SK-N-SH (cell line): ENCODE data around the gene MCC. TPM values are rescaled to one million over a fixed set of nuclear protein-coding genes. Genes with fewer than 3 reads are reported as not detected.

Experiments
- CTCF ChIA-PET: fragments of 300-600, 350-600 bp; formaldehyde crosslinking; extraction: SDS; loops from one replicate; lab custom pipeline; 2021; lab: Yijun Ruan, JAX
- POLR2A ChIA-PET: fragments of 350-600 bp; sonication (Branson Sonifier 250); formaldehyde crosslinking; extraction: SDS; loops from one replicate; lab custom pipeline; 2020; ENCODE audit warnings: antibody characterized with exemption, inconsistent platforms; lab: Yijun Ruan, JAX
- DNase-seq: peaks from one replicate; pipeline ENCODE4 v3.0.0; 2012
- H2AFZ ChIP-seq: fragments of 200-600 bp; sonication (generic); 2 replicates; pipeline ENCODE4 v1.8.1; 2016; ENCODE audit warnings: antibody characterized with exemption, mild to moderate bottlenecking, low read depth
- H3F3A ChIP-seq: fragments of 200-600 bp; sonication (generic); replicated peaks from 2 replicates; pipeline ENCODE3; 2016; ENCODE audit warnings: antibody characterized with exemption, mild to moderate bottlenecking; ENCODE audit not compliant: insufficient read depth
- H3K27ac ChIP-seq, 2 experiments: fragments of 200-500 bp in 1 of 2; fragments of 200-600 bp in 1 of 2; sonication (Bioruptor generic) in 1 of 2; sonication (generic), shearing (Covaris generic) in 1 of 2; 2 replicates each; pipeline versions ENCODE4 v1.5.1 to v1.6.1; 2014 to 2016; ENCODE audit warnings: low read depth in 2 of 2, inconsistent platforms in 1 of 2, low read length in 1 of 2, mild to moderate bottlenecking in 1 of 2, mixed read lengths in 1 of 2
- H3K27me3 ChIP-seq: fragments of 200-600 bp; sonication (generic), shearing (Covaris generic); 2 replicates; pipeline ENCODE4 v1.6.1; 2016; ENCODE audit warnings: mixed run types; ENCODE audit not compliant: insufficient read depth
- H3K36me3 ChIP-seq, 2 experiments: fragments of 200-500 bp in 1 of 2; fragments of 200-600 bp in 1 of 2; sonication (Bioruptor generic) in 1 of 2; sonication (generic) in 1 of 2; replicated peaks in 1 of 2; 2 replicates each; pipeline versions ENCODE3 to v1.5.1; 2014 to 2016; ENCODE audit warnings: low read length in 1 of 2, mild to moderate bottlenecking in 1 of 2; ENCODE audit not compliant: insufficient read depth in 2 of 2, control insufficient read depth in 1 of 2
- H3K4me1 ChIP-seq, 2 experiments: fragments of 200-500 bp in 1 of 2; fragments of 200-600 bp in 1 of 2; sonication (Bioruptor generic) in 1 of 2; sonication (generic), shearing (Covaris generic) in 1 of 2; 2 replicates each; pipeline versions ENCODE4 v1.5.1 to v1.6.1; 2014 to 2016; ENCODE audit warnings: low read depth in 1 of 2, low read length in 1 of 2, mixed run types in 1 of 2; ENCODE audit not compliant: insufficient read depth in 2 of 2, control insufficient read depth in 1 of 2
- H3K4me2 ChIP-seq: fragments of 200-600 bp; sonication (generic), shearing (Covaris generic); 2 replicates; pipeline ENCODE4 v1.6.1; 2017; ENCODE audit warnings: mixed run types
- H3K4me3 ChIP-seq, 2 experiments: fragments of 200-500 bp in 1 of 2; fragments of 200-600 bp in 1 of 2; sonication (Bioruptor generic) in 1 of 2; sonication (generic), shearing (Covaris generic) in 1 of 2; 2 replicates each; pipeline versions ENCODE4 v1.5.1 to v1.8.1; 2014 to 2016; ENCODE audit warnings: low read depth in 2 of 2, inconsistent platforms in 1 of 2, low read length in 1 of 2, mild to moderate bottlenecking in 1 of 2, mixed read lengths in 1 of 2, moderate library complexity in 1 of 2
- H3K79me2 ChIP-seq: fragments of 200-600 bp; sonication (generic); 2 replicates; pipeline ENCODE4 v1.8.1; 2017; ENCODE audit warnings: mild to moderate bottlenecking; ENCODE audit not compliant: insufficient read depth
- H3K9ac ChIP-seq: fragments of 200-600 bp; sonication (generic); 2 replicates; pipeline ENCODE4 v1.6.1; 2017; ENCODE audit warnings: mixed run types
- H3K9me2 ChIP-seq: fragments of 200-600 bp; sonication (generic); 2 replicates; pipeline ENCODE4 v1.6.1; 2017; ENCODE audit warnings: mixed run types
- H3K9me3 ChIP-seq: fragments of 200-600 bp; sonication (generic); 2 replicates; pipeline ENCODE4 v1.6.1; 2017; ENCODE audit warnings: mixed run types, mild to moderate bottlenecking, moderate library complexity
- H4K20me1 ChIP-seq: fragments of 200-600 bp; sonication (generic); 2 replicates; pipeline ENCODE4 v1.6.1; 2017; ENCODE audit warnings: mild to moderate bottlenecking, mixed run types; ENCODE audit not compliant: insufficient read depth
- ELF1 ChIP-seq: IDR thresholded peaks from 2 replicates; pipeline ENCODE4 v1.4.0; 2012
- EP300 ChIP-seq, 2 experiments: IDR thresholded peaks; 2 replicates each; pipeline versions ENCODE4 v1.4.0 to v1.6.1; 2012; ENCODE audit warnings: borderline replicate concordance in 1 of 2, low read depth in 1 of 2, low read length in 1 of 2
- EZH2phosphoT487 ChIP-seq: fragments of 200-600 bp; sonication (generic); IDR thresholded peaks from 2 replicates; pipeline ENCODE4 v1.6.1; 2017; ENCODE audit warnings: low read depth, mixed run types, mild to moderate bottlenecking, antibody characterized with exemption, moderate library complexity, borderline replicate concordance
- FOXJ3 ChIP-seq: sonication (generic); formaldehyde crosslinking; IDR thresholded peaks from 2 replicates; pipeline ENCODE4 v1.5.1; 2020; ENCODE audit warnings: mild to moderate bottlenecking, missing genetic modification reagents
- GATA2 ChIP-seq: sonication (generic); formaldehyde crosslinking; IDR thresholded peaks from 2 replicates; pipeline ENCODE4 v1.5.0; 2020; ENCODE audit warnings: mild to moderate bottlenecking, missing genetic modification reagents
- JUND ChIP-seq: IDR thresholded peaks from 2 replicates; pipeline ENCODE4 v1.4.0; 2012
- MEF2A ChIP-seq: IDR thresholded peaks from 2 replicates; pipeline ENCODE4 v1.4.0; 2012; ENCODE audit warnings: low read depth, borderline replicate concordance
- NFIC ChIP-seq: IDR thresholded peaks from 2 replicates; pipeline ENCODE4 v1.4.0; 2012; ENCODE audit warnings: borderline replicate concordance
- NRF1 ChIP-seq: IDR thresholded peaks from 2 replicates; pipeline ENCODE4 v1.6.1; 2012; ENCODE audit warnings: low read depth, mild to moderate bottlenecking, low read length
- POLR2AphosphoS5 ChIP-seq: IDR thresholded peaks from 2 replicates; pipeline ENCODE4 v1.6.1; 2012; ENCODE audit warnings: low read depth, low read length
- RAD21 ChIP-seq: IDR thresholded peaks from 2 replicates; pipeline ENCODE4 v1.6.1; 2012; ENCODE audit warnings: mild to moderate bottlenecking, low read length
- RCOR1 ChIP-seq: fragments of 150-350 bp; IDR thresholded peaks from 2 replicates; pipeline ENCODE4 v1.6.1; 2017; ENCODE audit warnings: antibody characterized with exemption, low read length
- RFX5 ChIP-seq: IDR thresholded peaks from 2 replicates; pipeline ENCODE4 v1.6.1; 2012; ENCODE audit warnings: mild to moderate bottlenecking, improper control_type of control experiment, low read length
- RXRA ChIP-seq: IDR thresholded peaks from 2 replicates; pipeline ENCODE4 v1.4.0; 2012; ENCODE audit warnings: low read depth, mild to moderate bottlenecking, borderline replicate concordance
- SMC3 ChIP-seq: IDR thresholded peaks from 2 replicates; pipeline ENCODE4 v1.6.1; 2012; ENCODE audit warnings: low read depth, low read length, improper control_type of control experiment
- TAF1 ChIP-seq: IDR thresholded peaks from 2 replicates; pipeline ENCODE4 v1.6.1; 2012; ENCODE audit warnings: low read depth, mild to moderate bottlenecking, low read length, moderate library complexity, borderline replicate concordance
- TCF12 ChIP-seq: IDR thresholded peaks from 2 replicates; pipeline ENCODE4 v1.4.0; 2012
- WGBS: methylation state at CpG from one replicate; pipeline ENCODE4 v1.1.6; 2017; ENCODE audit warnings: low lambda C conversion rate; 5-methylcytosine and 5-hydroxymethylcytosine counted together
- polyA plus RNA-seq, 3 experiments: library from polyadenylated mRNA; depleted of rRNA; stranded (reverse); fragments of >200 nt; gene quantifications; 2 replicates each; pipeline ENCODE4 v1.2.3, GENCODE V29; 2012
- TF ChIP-seq, protein P1 (sequence below): IDR thresholded peaks from 2 replicates; pipeline ENCODE4 v1.6.1; 2012; ENCODE audit warnings: mild to moderate bottlenecking, low read depth, low read length, moderate library complexity
- TF ChIP-seq, protein P2 (sequence below): fragments of 150-350 bp; IDR thresholded peaks from 2 replicates; pipeline ENCODE4 v1.6.1; 2017; ENCODE audit warnings: antibody characterized with exemption, low read length, low read depth, borderline replicate concordance

MCC gene
- polyA plus RNA-seq, 1 of the 3 experiments (the other 2 are of a cell fraction) = 3.6 TPM

DNA sequence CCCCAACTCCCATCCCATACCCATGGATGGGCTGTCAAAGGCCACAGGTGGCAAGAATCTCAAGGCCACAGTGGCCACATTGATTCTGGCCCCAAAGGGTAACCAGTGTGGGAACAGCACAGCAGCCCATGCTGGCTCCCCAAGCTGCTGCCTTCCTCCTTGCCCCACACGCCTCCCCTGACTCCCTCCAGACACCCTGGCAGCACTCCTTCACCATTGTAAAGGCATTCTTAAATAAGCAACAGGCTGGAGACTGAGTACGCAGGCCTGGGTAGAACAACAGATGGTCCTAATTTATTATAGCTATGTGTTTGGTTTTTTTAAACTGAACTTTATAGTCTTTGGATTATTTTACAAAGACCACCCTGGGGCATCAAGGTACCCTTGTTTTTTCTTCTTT, 212.3 kb downstream of the MCC start:
- TF ChIP-seq SMC3 = no peak
- ChIA-PET POLR2A (no interaction called here), CTCF (no interaction called here)
- Histone ChIP-seq H3K79me2 (no peaks in the 10 kb centered on the region), H3K4me3 (no peak overlapping the region), H4K20me1 (no peaks in the 10 kb centered on the region), H3K9me3 (no peaks in the 10 kb centered on the region), H3K4me1 (peaks cover 0 to 16% of the 10 kb centered on the region in 2 experiments; a peak in 2 of 4 replicates), H3K36me3 (no peaks in the 10 kb centered on the region), H3K4me2 (no peak overlapping the region), H3K27ac (no peak overlapping the region), H3F3A (no peaks in the 10 kb centered on the region), H3K9ac (no peak overlapping the region), H3K27me3 (no peaks in the 10 kb centered on the region; the same call in 1 of the 2 replicates), H2AFZ (no peak overlapping the region), H3K9me2 (no peaks in the 10 kb centered on the region)
- 76% methylated on average over 2 of the region's 2 CpGs for WGBS
- DNase-seq = no peak

DNA sequence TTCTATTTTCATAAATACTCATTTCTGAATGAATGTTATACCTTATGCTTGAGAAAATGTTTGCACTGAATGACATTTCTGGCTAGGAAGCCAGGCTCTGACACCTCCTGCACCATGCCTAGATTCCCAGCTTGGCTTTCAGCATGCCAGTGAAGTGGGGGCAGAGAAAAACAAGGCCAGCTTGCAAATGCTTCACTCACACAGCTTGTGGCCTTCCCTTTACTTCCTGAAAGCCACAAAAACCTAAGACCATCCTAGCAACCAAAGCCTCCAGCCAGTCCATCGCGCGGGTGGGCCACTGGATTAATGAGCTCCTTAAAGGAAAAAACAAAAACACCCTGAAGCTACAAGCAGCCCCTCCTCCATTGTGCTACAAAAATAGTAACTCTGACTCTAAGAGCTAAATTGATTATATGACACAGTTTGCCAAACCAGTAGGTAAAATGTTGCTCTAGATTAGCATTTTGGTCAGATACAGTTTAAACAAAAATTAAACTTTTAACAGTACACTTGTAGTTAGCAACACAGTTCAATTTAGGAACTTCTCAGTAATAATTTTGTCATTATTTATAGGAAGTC, 213.3 kb downstream of the MCC start:
- no peaks in the 10 kb centered on the region for H3K36me3 ChIP-seq
- DNase-seq = no peak
- H3K27ac ChIP-seq = no peak overlapping the region; a peak in 1 of 4 replicates
- H4K20me1 ChIP-seq = no peaks in the 10 kb centered on the region
- no peaks in the 10 kb centered on the region for H3F3A ChIP-seq
- 83% methylated on average over 3 of the region's 3 CpGs for WGBS
- peaks cover 0 to 10% of the 10 kb centered on the region in 2 experiments; a peak in 1 of 4 replicates for H3K4me1 ChIP-seq
- H3K9ac ChIP-seq = no peak overlapping the region
- H3K9me2 ChIP-seq = no peaks in the 10 kb centered on the region
- ChIA-PET CTCF (interaction anchor here (0.8 to 1.4 kb wide), 3 partner anchors 14 to 216 kb away, joined by 3 to 6 read pairs (median 3); no protein-coding TSS in a partner anchor), POLR2A (no interaction called here)
- H3K4me2 ChIP-seq = no peak overlapping the region
- no peak overlapping the region for H3K4me3 ChIP-seq
- no peaks in the 10 kb centered on the region for H3K9me3 ChIP-seq
- H3K79me2 ChIP-seq = no peaks in the 10 kb centered on the region
- H2AFZ ChIP-seq = no peak overlapping the region
- no peak for TF ChIP-seq TAF1
- TF ChIP-seq TCF12 = no peak
- no peak for TF ChIP-seq RAD21
- no peak for TF ChIP-seq NFIC
- no peak for TF ChIP-seq NRF1
- TF ChIP-seq MEF2A = no peak
- no peak for TF ChIP-seq RCOR1
- TF ChIP-seq GATA2 (CRISPR knock-in tag) = no peak
- TF ChIP-seq, all 33 proteins: peak for 0
- no peaks in the 10 kb centered on the region; the same call in 1 of the 2 replicates for H3K27me3 ChIP-seq

DNA sequence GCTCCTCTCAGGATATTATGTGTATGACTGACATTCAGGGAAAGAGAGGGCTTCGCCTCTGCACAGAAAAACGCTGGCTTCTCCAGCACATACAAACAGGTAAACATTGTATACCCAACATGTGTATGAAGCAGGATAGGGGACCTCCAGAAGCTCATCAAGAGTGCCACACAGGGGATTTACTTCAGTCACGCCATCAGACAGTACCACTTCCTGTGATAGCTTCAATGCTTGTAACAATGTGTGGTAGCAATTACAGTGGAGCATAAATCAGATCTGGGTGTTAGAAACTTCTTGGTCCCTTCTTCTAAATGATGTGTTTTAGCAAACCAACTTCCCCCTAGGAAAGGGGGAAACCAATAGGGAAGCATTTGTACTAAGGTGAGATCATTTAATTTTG, 214.3 kb downstream of the MCC start:
- no peak overlapping the region for H3K9ac ChIP-seq
- no peak overlapping the region for H3K4me3 ChIP-seq
- H3K79me2 ChIP-seq = no peaks in the 10 kb centered on the region
- DNase-seq = no peak
- H4K20me1 ChIP-seq = no peaks in the 10 kb centered on the region
- no peak overlapping the region for H3K27ac ChIP-seq
- WGBS = 87% methylated on average over 3 of the region's 3 CpGs
- H3K36me3 ChIP-seq = no peaks in the 10 kb centered on the region
- CTCF ChIA-PET = interaction anchor here (1.1 kb wide), 1 partner anchor 278 kb away, joined by 4 read pairs; no protein-coding TSS in a partner anchor
- POLR2A ChIA-PET = no interaction called here
- no peak overlapping the region for H3K4me2 ChIP-seq
- no peak overlapping the region for H2AFZ ChIP-seq
- peaks cover 0 to 12% of the 10 kb centered on the region in 2 experiments; a peak in 2 of 4 replicates for H3K4me1 ChIP-seq
- no peaks in the 10 kb centered on the region for H3K9me3 ChIP-seq
- no peaks in the 10 kb centered on the region; the same call in 1 of the 2 replicates for H3K27me3 ChIP-seq
- no peaks in the 10 kb centered on the region for H3F3A ChIP-seq
- H3K9me2 ChIP-seq = no peaks in the 10 kb centered on the region
- TF ChIP-seq JUND (no peak), FOXJ3 (CRISPR knock-in tag) (no peak), RCOR1 (no peak), RFX5 (no peak), SMC3 (no peak), POLR2AphosphoS5 (no peak), GATA2 (CRISPR knock-in tag) (no peak), EZH2phosphoT487 (no peak), NRF1 (no peak), ELF1 (no peak), RXRA (no peak), EP300 (IDR thresholded peaks at IDR 0.05; ENCODE audit: borderline replicate concordance in 1 of 2, low read depth in 1 of 2, low read length in 1 of 2) (no peak)
- TF ChIP-seq, protein P1, sequence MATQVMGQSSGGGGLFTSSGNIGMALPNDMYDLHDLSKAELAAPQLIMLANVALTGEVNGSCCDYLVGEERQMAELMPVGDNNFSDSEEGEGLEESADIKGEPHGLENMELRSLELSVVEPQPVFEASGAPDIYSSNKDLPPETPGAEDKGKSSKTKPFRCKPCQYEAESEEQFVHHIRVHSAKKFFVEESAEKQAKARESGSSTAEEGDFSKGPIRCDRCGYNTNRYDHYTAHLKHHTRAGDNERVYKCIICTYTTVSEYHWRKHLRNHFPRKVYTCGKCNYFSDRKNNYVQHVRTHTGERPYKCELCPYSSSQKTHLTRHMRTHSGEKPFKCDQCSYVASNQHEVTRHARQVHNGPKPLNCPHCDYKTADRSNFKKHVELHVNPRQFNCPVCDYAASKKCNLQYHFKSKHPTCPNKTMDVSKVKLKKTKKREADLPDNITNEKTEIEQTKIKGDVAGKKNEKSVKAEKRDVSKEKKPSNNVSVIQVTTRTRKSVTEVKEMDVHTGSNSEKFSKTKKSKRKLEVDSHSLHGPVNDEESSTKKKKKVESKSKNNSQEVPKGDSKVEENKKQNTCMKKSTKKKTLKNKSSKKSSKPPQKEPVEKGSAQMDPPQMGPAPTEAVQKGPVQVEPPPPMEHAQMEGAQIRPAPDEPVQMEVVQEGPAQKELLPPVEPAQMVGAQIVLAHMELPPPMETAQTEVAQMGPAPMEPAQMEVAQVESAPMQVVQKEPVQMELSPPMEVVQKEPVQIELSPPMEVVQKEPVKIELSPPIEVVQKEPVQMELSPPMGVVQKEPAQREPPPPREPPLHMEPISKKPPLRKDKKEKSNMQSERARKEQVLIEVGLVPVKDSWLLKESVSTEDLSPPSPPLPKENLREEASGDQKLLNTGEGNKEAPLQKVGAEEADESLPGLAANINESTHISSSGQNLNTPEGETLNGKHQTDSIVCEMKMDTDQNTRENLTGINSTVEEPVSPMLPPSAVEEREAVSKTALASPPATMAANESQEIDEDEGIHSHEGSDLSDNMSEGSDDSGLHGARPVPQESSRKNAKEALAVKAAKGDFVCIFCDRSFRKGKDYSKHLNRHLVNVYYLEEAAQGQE = no peak
- TF ChIP-seq, protein P2, sequence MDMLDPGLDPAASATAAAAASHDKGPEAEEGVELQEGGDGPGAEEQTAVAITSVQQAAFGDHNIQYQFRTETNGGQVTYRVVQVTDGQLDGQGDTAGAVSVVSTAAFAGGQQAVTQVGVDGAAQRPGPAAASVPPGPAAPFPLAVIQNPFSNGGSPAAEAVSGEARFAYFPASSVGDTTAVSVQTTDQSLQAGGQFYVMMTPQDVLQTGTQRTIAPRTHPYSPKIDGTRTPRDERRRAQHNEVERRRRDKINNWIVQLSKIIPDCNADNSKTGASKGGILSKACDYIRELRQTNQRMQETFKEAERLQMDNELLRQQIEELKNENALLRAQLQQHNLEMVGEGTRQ = no peak
